Measurements from ENCODE around the gene GGT5.
"Not testable (repeated sequence)": the region's sequence is repeated elsewhere in the genome, so short reads cannot be mapped to it uniquely, and the experiment has no call there.

Gene GGT5

DNA sequence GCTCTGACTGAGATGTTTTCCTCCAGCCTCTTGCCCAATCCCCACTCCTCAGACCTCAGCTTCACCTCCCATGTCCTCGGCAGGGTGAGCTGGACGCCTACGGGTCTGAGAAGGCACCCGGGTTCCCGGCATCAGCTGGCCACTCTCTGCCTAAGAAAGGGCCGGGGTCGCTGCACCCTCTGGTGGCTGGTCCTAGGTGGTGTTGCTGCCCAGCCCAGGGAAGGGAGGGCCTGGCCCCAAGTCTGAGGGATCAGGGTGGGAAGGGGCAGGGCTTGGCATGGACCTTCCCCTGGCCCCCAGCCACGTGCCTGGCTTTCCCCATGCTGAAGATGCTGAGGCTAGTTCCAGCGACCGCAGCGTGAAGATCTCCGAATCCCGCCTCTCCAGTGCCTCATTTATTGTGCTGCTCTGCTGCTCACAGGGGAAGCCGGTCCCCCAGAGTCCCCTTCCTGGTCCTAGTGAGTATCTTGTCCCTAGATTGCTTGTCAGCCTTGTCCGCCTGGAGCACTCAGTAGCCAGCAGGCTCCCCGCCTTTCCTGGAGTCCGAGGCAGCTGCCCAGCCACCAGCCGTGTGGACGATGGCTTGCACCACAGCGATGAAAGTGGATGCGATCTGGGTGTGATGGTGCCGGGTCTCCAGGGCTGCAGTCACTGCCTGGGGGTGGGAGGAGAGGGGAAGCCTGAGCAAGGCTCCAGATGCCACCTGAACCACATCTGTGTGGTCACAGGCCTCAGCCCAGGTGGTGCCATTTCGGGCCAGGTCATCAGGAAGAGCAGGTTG, 2.9 kb upstream of the GGT5 start:
- TF ChIP-seq POLR2A (IDR thresholded peaks at IDR 0.05; ENCODE audit: low read depth, low read length), result no peak
- peak; percentile 68 for DNase-seq (ENCODE audit: insufficient read length, low spot score)
- no peak for FAIRE-seq

DNA sequence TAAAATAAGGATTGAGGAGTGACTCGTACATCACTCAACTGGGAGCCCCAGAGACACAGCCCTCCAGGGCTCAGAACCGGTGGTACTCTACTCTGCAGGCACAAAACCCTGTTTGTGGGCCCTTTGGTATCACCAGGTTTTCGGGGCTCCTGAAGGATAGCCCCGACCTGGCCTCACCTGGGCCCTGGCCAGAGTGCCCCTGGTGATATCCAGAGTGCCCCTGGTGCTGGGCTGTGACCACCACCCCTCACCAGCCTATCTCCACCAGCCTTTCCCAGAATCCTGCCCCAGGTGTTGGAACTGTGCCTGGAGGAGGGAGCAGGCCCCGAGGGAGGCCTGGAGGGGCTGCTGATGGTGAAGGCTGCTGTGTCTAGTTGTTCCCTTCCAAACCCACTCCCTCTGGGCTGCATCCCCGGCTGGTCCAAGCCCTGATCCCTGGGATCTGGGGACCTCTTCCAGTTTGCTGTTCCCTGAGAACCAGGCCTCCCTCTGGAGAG, 2.2 kb upstream of the GGT5 start:
- DNase-seq (ENCODE audit: insufficient read length, low spot score), result no peak
- FAIRE-seq, result no peak
- no peak for TF ChIP-seq POLR2A (IDR thresholded peaks at IDR 0.05; ENCODE audit: low read depth, low read length)

DNA sequence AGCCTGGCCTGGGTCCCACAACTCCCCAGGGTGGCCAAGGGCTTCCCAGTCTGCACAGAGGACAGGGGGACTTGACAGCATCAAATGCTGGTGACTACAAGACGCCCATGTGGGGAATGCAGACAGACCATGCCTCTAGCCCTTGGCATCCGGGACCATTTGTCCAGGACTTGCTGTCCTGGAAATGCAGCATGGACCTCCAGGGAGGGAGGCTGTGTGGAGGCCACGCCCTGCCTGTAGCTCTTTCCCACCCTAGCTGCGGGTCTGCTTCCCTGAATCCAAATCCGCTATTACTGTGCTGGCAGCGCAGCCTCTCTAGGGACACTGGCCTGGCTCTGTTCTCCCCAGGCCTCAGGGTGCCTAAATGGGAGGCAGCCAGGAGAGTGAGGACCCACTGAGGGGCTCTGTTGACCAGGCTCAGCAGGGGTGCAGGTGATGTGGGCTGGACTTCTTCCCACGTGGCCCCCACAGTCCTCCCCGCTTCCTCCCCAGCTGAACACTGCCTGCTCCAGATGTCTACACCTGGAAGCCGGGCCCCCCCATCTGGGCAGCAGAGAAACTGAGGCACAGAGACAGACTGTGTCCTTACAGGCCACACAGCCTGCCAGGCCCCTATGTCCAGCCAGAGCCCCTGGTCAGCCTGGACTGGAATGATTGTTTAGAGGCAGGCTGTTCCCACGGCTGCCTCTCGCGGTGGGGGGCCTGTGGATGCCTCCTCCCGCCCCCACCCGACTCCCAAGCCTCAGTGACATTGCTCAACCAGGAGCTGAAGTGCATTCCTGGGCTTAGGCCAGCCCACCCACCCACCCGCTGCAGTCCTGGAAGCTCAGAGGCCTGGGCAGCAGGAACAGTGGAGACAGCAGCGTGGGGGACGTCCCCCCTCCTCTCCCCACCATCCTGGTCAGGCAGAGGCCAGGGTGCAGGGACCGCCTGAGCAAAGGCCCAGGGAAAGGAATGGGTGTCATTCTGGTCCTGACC, 991 bp upstream of the GGT5 start:
- not testable (repeated sequence) for DNase-seq (ENCODE audit: insufficient read length, low spot score); FAIRE-seq

- FAIRE-seq (no peak), DNase-seq (ENCODE audit: insufficient read length, low spot score) (no peak)
- TF ChIP-seq POLR2A (IDR thresholded peaks at IDR 0.05; ENCODE audit: low read depth, low read length), result no peak
These were observed 616 bp downstream of the GGT5 start for GRCh38 chr22:24244144-24244787.

DNA sequence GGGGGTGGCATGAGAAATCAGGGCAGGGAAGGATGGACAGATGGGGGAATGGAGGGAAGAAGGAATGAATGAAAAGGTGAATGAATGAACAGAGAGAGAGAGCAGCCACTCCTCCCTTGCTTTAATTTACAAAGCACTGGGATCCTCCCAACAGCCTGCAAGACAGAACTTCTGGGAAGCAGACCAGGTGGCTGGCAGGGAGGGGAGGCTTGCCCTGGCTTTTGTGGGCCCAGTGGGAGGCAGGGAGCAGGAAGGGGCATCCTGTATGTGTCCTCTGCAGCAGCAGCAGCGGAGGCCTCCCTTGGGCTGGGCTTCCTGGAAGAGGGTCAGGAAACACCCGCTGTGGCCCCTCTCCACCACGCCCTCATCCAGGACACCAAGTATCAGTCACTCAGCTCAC, 1.5 kb downstream of the GGT5 start:
- not testable (repeated sequence) for FAIRE-seq; DNase-seq (ENCODE audit: insufficient read length, low spot score)

DNA sequence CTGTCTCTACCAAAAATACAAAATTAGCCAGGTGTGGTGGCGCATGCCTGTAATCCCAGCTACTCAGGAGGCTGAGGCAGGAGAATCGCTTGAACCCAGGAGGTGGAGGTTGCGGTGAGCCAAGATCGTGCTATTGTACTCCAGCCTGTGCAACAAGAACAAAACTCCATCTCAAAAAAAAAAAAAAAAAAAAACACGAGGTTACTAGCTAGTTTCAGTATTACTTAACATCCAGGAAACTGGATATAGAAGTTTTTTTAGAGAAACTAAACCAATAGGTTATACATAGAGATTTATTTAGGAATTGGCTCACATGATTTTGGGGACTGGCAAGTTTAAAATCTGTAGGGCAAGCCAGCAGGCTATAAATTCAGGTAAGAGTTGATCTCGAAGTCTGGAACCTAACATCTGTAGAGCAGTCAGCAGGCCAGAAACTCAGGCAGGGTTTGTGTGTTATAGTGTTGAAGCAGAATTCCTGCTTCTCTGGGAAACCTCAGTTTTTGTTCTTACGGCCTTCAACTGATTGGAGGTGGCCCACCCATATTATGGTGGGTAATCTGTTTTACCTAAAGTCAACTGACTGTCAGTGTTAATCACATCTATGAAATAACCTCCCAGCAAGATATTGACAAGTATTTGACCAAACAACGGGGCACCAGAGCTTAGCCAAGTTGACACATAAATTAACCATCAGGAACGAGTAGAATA, 3.7 kb downstream of the GGT5 start:
- not testable (repeated sequence) for FAIRE-seq; DNase-seq (ENCODE audit: insufficient read length, low spot score)

DNA sequence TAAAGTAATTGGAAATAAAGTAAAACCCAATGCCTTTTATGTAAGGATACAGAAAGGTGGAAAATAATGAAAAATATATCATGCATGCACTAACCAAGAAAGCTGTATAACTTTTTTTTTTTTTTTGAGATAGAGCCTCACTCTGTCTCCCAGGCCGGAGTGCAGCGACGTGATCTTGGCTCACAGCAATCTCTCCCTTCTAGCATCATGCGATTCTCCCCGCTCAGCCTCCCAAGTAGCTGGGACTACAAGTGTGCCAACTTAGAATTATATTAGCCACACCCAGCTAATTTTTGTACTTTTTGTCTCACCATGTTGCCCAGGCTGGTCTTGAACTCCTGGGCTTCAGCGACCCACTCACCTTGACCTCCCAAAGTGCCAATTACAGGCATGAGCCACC, 4.5 kb downstream of the GGT5 start:
- no peak for TF ChIP-seq POLR2A (IDR thresholded peaks at IDR 0.05; ENCODE audit: low read depth, low read length)

GRCh38 chr22:24238101-24238694, 6.7 kb downstream of the GGT5 start:
- DNase-seq (ENCODE audit: insufficient read length, low spot score); FAIRE-seq: not testable (repeated sequence)

More for the DNA sequence above, 4.5 kb downstream of the GGT5 start:
- DNase-seq (ENCODE audit: insufficient read length, low spot score), result no peak
- FAIRE-seq, result no peak

DNA sequence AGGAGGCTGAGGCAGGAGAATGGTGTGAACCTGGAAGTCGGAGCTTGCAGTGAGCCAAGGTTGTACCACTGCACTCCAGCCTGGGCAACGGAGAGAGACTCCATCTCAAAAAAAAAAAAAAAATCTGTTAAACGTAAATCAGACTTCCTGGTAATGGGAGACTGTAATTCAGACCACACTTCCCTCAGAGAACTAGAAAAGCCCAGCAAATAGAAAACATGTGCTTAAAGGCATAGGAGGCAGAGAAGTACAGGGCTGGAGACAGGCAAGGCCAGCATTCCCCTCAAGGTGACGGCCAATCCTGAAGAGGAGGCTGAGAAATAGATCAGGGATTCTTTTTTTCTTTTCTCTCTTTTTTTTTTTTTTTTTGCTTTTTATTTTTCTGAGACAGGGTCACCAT, 8.2 kb downstream of the GGT5 start:
- FAIRE-seq (no peak), DNase-seq (ENCODE audit: insufficient read length, low spot score) (no peak)
- TF ChIP-seq POLR2A (IDR thresholded peaks at IDR 0.05; ENCODE audit: low read depth, low read length), result no peak

GRCh38 chr22:24235315-24235714, 9.6 kb downstream of the GGT5 start:
- DNase-seq (ENCODE audit: insufficient read length, low spot score), result no peak
- no peak for TF ChIP-seq POLR2A (IDR thresholded peaks at IDR 0.05; ENCODE audit: low read depth, low read length)
- no peak for FAIRE-seq

- TF ChIP-seq POLR2A (IDR thresholded peaks at IDR 0.05; ENCODE audit: low read depth, low read length), result no peak
- DNase-seq (ENCODE audit: insufficient read length, low spot score) (no peak), FAIRE-seq (no peak)
These were observed 11.1 kb downstream of the GGT5 start for GRCh38 chr22:24233816-24234215.

GRCh38 chr22:24233235-24233634, 11.6 kb downstream of the GGT5 start:
- no peak for TF ChIP-seq POLR2A (IDR thresholded peaks at IDR 0.05; ENCODE audit: low read depth, low read length)
- no peak for FAIRE-seq
- DNase-seq (ENCODE audit: insufficient read length, low spot score), result no peak

- FAIRE-seq (no peak), DNase-seq (ENCODE audit: insufficient read length, low spot score) (no peak)
- no peak for TF ChIP-seq POLR2A (IDR thresholded peaks at IDR 0.05; ENCODE audit: low read depth, low read length)
These were observed 12.2 kb downstream of the GGT5 start for GRCh38 chr22:24232725-24233124.

Data from H54 (cell line).